ENCODE measurements around the gene DLG2. TPM values are rescaled to one million over a fixed set of nuclear protein-coding genes. Genes with fewer than 3 reads are reported as not detected.

DLG2 gene
- total and polyA plus RNA-seq, 9 of the 15 experiments (the other 6 are each of a cell fraction or from before 2014, with no cell fraction given), result 0.52 to 1.6 (median 0.95) TPM

DNA sequence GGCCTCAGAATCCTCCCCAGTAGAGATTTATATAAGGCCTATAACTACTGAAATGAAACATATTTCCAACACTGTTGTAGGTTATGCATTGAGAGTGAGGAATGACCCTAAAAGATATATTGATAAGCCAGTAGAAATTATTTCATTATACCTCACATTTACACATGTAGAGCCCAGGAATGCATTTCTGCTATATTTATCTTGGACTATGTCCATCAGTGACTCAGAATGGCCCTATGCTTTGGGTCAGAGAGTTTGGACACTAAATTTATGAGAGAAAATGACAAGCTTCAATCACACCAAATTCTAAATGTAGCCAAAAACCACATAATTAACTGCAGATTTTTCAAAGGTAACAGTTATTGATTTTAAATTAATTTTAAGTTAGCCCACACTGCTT lies 761.9 kb downstream of the DLG2 start:
- no TSS peak for BruUV-seq (replicated peaks)
- H2AFZ ChIP-seq (ENCODE audit: low read depth, low read length), result no peak overlapping the region
- H3K27ac ChIP-seq (ENCODE audit: extremely low read depth, low read depth, low read length), result no peak overlapping the region
- intact Hi-C loops (cut with micrococcal nuclease), result no loop called here
- ChIA-PET POLR2A (no interaction called here), CTCF (ENCODE audit: low intra/inter-chr PET ratio) (no interaction called here)
- DNase-seq (ENCODE audit: extremely low read depth in 1 of 4, low spot score in 3 of 4), result no peak
- H3K9me1 ChIP-seq (ENCODE audit: control insufficient read depth, insufficient read depth, low read length), result no peaks in the 10 kb centered on the region
- H3K79me2 ChIP-seq (ENCODE audit: control insufficient read depth, insufficient read depth, low read length), result no peaks in the 10 kb centered on the region
- H3K4me2 ChIP-seq (ENCODE audit: insufficient read depth, low read length), result no peak overlapping the region
- no peak for ATAC-seq
- H3K4me3 ChIP-seq, result no peak overlapping the region
- no peak for FAIRE-seq
- no peaks in the 10 kb centered on the region for H3K9me3 ChIP-seq (replicated peaks; ENCODE audit: control insufficient read depth, insufficient read depth, low read depth, low read length)
- in situ Hi-C loops (cut with MboI), result no loop called here
- H3K27me3 ChIP-seq (ENCODE audit: control insufficient read depth in 2 of 2, insufficient read depth in 2 of 2, low read length in 2 of 2), result no peaks in the 10 kb centered on the region
- no peaks in the 10 kb centered on the region for H4K20me1 ChIP-seq (replicated peaks; ENCODE audit: control insufficient read depth, insufficient read depth, low read length)
- no peak for TF ChIP-seq BCOR (IDR thresholded peaks at IDR 0.05)
- TF ChIP-seq HMGN3 (IDR thresholded peaks at IDR 0.05; ENCODE audit: borderline replicate concordance, extremely low read depth, insufficient read length, low read depth, low read length), result no peak
- TF ChIP-seq, protein P1, sequence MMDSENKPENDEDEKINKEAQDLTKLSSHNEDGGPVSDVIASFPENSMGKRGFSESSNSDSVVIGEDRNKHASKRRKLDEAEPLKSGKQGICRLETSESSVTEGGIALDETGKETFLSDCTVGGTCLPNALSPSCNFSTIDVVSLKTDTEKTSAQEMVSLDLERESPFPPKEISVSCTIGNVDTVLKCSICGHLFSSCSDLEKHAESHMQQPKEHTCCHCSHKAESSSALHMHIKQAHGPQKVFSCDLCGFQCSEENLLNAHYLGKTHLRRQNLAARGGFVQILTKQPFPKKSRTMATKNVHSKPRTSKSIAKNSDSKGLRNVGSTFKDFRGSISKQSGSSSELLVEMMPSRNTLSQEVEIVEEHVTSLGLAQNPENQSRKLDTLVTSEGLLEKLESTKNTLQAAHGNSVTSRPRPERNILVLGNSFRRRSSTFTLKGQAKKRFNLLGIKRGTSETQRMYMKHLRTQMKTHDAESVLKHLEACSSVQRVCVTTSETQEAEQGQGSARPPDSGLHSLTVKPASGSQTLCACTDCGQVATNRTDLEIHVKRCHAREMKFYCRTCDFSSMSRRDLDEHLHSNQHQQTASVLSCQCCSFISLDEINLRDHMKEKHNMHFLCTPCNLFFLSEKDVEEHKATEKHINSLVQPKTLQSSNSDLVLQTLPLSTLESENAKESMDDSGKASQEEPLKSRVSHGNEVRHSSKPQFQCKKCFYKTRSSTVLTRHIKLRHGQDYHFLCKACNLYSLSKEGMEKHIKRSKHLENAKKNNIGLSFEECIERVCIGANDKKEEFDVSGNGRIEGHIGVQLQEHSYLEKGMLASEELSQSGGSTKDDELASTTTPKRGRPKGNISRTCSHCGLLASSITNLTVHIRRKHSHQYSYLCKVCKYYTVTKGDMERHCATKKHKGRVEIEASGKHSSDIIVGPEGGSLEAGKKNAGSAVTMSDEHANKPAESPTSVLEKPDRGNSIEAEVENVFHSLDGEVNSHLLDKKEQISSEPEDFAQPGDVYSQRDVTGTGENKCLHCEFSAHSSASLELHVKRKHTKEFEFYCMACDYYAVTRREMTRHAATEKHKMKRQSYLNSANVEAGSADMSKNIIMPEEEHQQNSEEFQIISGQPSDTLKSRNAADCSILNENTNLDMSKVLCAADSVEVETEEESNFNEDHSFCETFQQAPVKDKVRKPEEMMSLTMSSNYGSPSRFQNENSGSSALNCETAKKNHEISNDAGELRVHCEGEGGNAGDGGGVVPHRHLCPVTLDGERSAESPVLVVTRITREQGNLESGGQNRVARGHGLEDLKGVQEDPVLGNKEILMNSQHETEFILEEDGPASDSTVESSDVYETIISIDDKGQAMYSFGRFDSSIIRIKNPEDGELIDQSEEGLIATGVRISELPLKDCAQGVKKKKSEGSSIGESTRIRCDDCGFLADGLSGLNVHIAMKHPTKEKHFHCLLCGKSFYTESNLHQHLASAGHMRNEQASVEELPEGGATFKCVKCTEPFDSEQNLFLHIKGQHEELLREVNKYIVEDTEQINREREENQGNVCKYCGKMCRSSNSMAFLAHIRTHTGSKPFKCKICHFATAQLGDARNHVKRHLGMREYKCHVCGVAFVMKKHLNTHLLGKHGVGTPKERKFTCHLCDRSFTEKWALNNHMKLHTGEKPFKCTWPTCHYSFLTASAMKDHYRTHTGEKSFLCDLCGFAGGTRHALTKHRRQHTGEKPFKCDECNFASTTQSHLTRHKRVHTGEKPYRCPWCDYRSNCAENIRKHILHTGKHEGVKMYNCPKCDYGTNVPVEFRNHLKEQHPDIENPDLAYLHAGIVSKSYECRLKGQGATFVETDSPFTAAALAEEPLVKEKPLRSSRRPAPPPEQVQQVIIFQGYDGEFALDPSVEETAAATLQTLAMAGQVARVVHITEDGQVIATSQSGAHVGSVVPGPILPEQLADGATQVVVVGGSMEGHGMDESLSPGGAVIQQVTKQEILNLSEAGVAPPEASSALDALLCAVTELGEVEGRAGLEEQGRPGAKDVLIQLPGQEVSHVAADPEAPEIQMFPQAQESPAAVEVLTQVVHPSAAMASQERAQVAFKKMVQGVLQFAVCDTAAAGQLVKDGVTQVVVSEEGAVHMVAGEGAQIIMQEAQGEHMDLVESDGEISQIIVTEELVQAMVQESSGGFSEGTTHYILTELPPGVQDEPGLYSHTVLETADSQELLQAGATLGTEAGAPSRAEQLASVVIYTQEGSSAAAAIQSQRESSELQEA (IDR thresholded peaks at IDR 0.05; ENCODE audit: low read depth), result no peak
- no peak for TF ChIP-seq ATF1 (CRISPR knock-in tag; IDR thresholded peaks at IDR 0.05)
- no peak for TF ChIP-seq ATF1 (tag; IDR thresholded peaks at IDR 0.05)
- TF ChIP-seq, protein P2, sequence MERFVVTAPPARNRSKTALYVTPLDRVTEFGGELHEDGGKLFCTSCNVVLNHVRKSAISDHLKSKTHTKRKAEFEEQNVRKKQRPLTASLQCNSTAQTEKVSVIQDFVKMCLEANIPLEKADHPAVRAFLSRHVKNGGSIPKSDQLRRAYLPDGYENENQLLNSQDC (CRISPR knock-in tag; IDR thresholded peaks at IDR 0.05), result no peak
- no peak for TF ChIP-seq ILK (tag; IDR thresholded peaks at IDR 0.05; ENCODE audit: borderline replicate concordance, low read depth)
- TF ChIP-seq, protein P3, sequence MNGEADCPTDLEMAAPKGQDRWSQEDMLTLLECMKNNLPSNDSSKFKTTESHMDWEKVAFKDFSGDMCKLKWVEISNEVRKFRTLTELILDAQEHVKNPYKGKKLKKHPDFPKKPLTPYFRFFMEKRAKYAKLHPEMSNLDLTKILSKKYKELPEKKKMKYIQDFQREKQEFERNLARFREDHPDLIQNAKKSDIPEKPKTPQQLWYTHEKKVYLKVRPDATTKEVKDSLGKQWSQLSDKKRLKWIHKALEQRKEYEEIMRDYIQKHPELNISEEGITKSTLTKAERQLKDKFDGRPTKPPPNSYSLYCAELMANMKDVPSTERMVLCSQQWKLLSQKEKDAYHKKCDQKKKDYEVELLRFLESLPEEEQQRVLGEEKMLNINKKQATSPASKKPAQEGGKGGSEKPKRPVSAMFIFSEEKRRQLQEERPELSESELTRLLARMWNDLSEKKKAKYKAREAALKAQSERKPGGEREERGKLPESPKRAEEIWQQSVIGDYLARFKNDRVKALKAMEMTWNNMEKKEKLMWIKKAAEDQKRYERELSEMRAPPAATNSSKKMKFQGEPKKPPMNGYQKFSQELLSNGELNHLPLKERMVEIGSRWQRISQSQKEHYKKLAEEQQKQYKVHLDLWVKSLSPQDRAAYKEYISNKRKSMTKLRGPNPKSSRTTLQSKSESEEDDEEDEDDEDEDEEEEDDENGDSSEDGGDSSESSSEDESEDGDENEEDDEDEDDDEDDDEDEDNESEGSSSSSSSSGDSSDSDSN (IDR thresholded peaks at IDR 0.05; ENCODE audit: borderline replicate concordance in 1 of 2, low read depth in 2 of 2, low read length in 2 of 2), result no peak
- TF ChIP-seq, protein P4, sequence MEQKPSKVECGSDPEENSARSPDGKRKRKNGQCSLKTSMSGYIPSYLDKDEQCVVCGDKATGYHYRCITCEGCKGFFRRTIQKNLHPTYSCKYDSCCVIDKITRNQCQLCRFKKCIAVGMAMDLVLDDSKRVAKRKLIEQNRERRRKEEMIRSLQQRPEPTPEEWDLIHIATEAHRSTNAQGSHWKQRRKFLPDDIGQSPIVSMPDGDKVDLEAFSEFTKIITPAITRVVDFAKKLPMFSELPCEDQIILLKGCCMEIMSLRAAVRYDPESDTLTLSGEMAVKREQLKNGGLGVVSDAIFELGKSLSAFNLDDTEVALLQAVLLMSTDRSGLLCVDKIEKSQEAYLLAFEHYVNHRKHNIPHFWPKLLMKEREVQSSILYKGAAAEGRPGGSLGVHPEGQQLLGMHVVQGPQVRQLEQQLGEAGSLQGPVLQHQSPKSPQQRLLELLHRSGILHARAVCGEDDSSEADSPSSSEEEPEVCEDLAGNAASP (IDR thresholded peaks at IDR 0.05), result no peak
- TF ChIP-seq ZNF274 (IDR thresholded peaks at IDR 0.05; ENCODE audit: borderline replicate concordance, low read depth, low read length), result no peak
- no peak for TF ChIP-seq EWSR1 (IDR thresholded peaks at IDR 0.05; ENCODE audit: borderline replicate concordance, low read depth, partially characterized antibody)
- no peak for TF ChIP-seq ZNF583 (CRISPR knock-in tag; IDR thresholded peaks at IDR 0.05)
- no peaks in the 10 kb centered on the region for H3K36me3 ChIP-seq (ENCODE audit: control insufficient read depth, insufficient read depth, low read length)
- H3K4me1 ChIP-seq (replicated peaks in 1 of 2; ENCODE audit: control insufficient read depth in 2 of 2, insufficient read depth in 2 of 2, low read length in 2 of 2), result no peaks in the 10 kb centered on the region
- no peak overlapping the region for H3K9ac ChIP-seq (ENCODE audit: insufficient read depth in 1 of 2, low read depth in 2 of 2, low read length in 2 of 2)

All from K562 (cell line).